HL-60 (cell line): Measurements from ENCODE around the gene PLEKHG1.

Experiments
- DNase-seq, 2 experiments: peaks; one replicate each; pipeline ENCODE4 v3.0.0-alpha.2; 2010 to 2020; ENCODE audit warnings: low read depth in 1 of 2, low spot score in 1 of 2
- H3K27ac ChIP-seq: fragments of 250-450 bp; sonication (Bioruptor Pico); replicated peaks from 2 replicates; pipeline ENCODE4 v1.5.1; 2020; ENCODE audit warnings: mild to moderate bottlenecking, moderate library complexity
- H3K27me3 ChIP-seq: fragments of 250-450 bp; sonication (Bioruptor Pico); 2 replicates; pipeline ENCODE4 v1.5.1; 2021; ENCODE audit warnings: mild to moderate bottlenecking, moderate library complexity; ENCODE audit not compliant: insufficient read depth, poor library complexity, severe bottlenecking
- H3K4me3 ChIP-seq: replicated peaks from 2 replicates; pipeline ENCODE4 v1.5.1; 2011; ENCODE audit warnings: mild to moderate bottlenecking, control low read depth, low read length; ENCODE audit not compliant: insufficient read depth
- CTCF ChIP-seq: IDR thresholded peaks from one replicate; pipeline ENCODE4 v1.5.1; 2011; ENCODE audit warnings: low read length, control low read depth, inconsistent platforms; ENCODE audit not compliant: insufficient read depth
- GABPA ChIP-seq: IDR thresholded peaks from 2 replicates; pipeline ENCODE4 v1.6.1; 2012; ENCODE audit warnings: low read depth
- POLR2AphosphoS5 ChIP-seq: IDR thresholded peaks from 2 replicates; pipeline ENCODE4 v1.6.1; 2012; ENCODE audit warnings: low read depth
- REST ChIP-seq: IDR thresholded peaks from 2 replicates; pipeline ENCODE4 v1.6.1; 2012; ENCODE audit warnings: low read depth; ENCODE audit not compliant: insufficient replicate concordance
- SPI1 ChIP-seq: IDR thresholded peaks from 2 replicates; pipeline ENCODE4 v1.6.1; 2012; ENCODE audit warnings: low read depth, mild to moderate bottlenecking, borderline replicate concordance

Gene PLEKHG1

GRCh38 chr6:150620763-150621162 is 21.1 kb downstream of the PLEKHG1 start:
- H3K27ac ChIP-seq, result no peak overlapping the region
- no peak for DNase-seq
- H3K4me3 ChIP-seq, result no peak overlapping the region
- H3K27me3 ChIP-seq, result no peaks in the 10 kb centered on the region
- no peak for TF ChIP-seq GABPA
- no peak for TF ChIP-seq POLR2AphosphoS5
- no peak for TF ChIP-seq SPI1
- no peak for TF ChIP-seq CTCF
- no peak for TF ChIP-seq REST

DNA sequence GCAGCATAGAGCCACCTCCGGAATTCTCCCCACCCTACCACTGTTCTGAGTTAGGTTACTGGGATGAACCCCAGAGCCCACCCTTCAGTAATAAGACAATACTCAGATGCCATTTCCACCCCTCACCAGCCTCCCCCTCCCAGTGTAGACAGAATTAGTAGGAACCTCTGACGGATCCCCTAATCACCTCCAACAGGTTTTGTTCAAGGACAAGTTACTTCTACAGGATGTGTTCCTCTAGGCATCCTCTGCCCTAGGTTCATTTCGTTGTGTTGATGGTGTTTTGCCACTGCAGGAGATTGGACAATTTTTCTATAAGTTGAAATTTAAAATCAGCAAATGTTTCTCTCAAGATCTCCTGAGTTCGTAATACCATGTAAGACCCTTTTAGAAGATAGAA is 22.8 kb downstream of the PLEKHG1 start:
- H3K27me3 ChIP-seq, result no peaks in the 10 kb centered on the region
- H3K27ac ChIP-seq, result no peak overlapping the region
- no peak for DNase-seq
- H3K4me3 ChIP-seq, result no peak overlapping the region
- no peak for TF ChIP-seq POLR2AphosphoS5
- TF ChIP-seq CTCF, result no peak
- TF ChIP-seq REST, result no peak
- no peak for TF ChIP-seq SPI1
- TF ChIP-seq GABPA, result no peak

DNA sequence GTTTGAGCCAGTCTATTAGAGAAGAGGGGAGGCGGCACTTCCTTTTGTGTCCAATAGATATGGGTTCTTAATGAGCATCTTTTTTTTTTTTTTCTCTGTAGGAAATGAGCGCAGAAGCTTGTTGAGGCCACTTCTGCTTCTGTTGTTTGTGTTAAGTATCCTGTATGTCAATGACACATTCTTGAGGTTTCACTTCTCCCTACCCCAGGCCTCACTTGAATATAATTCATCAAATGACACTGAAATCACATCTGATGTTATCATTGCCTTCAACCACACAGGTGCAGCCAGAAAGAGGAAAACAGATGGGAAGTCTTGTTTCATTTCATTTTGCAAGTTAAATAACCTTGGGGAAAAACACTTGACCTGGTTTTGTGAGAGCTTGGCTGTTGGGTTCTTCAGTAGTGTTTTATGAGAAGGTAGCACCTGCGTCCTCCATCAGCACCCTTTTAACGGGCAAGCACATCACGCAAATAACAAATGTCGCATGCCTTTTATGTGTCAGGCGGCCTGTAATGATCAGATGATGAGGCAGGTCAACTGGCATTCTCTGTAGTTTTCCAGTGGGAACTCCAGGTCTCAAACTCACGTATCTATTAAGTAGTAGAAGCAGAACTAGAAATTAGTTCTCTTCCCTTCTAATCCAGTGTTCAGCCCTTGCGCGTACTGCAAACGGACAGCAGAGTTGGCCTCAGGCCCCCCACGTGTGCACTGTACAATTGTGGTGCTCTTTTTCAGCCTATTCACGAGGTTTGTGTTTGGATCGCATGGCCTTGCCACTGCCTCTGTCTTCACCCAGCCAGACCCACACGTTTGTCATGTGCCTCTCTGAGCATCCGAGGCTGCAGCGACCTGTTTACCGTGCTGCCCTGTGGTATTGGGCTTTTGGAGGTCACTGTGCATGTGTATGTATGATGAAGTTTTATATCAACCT is 23.5 kb downstream of the PLEKHG1 start:
- DNase-seq, result no peak
- H3K27ac ChIP-seq, result no peak overlapping the region
- H3K27me3 ChIP-seq, result peaks cover 3% of the 10 kb centered on the region
- no peak overlapping the region for H3K4me3 ChIP-seq
- TF ChIP-seq CTCF, result no peak
- TF ChIP-seq GABPA, result no peak
- TF ChIP-seq REST, result no peak
- TF ChIP-seq SPI1, result no peak
- no peak for TF ChIP-seq POLR2AphosphoS5
